Measurements from ENCODE around the gene CNDP1. TPM values are rescaled to one million over a fixed set of nuclear protein-coding genes. Genes with fewer than 3 reads are reported as not detected.

CNDP1 gene
- polyA plus RNA-seq, 1 experiment: not detected

DNA sequence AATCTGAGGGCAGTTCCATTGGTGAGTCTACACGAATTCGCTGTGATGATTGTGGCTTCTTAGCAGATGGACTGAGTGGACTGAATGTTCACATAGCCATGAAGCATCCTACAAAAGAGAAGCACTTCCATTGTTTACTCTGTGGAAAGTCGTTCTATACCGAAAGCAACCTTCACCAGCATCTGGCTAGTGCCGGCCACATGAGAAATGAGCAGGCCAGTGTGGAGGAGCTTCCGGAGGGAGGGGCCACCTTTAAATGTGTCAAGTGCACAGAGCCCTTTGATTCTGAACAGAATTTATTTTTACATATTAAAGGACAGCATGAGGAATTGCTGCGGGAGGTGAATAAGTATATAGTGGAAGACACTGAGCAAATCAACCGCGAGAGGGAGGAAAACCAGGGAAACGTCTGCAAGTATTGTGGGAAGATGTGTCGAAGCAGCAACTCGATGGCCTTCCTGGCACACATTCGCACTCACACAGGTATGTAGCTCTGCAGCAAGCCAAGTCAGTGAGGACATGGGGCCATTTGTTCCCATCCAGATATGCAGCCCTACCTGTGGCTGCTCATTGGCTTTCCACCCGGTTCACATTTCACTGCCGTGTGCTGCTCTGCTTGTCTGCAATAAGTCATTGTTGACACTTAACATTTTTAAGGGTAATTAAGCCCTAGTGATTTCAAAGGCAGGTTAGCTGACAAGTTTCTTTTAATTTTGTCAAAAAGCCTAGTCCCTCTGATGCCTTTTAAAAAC, 101.1 kb downstream of the CNDP1 start:
- DNase-seq (ENCODE audit: low read depth, low spot score): no peak
- Histone ChIP-seq H3K27me3 (ENCODE audit: control insufficient read depth, insufficient read depth, low read length) (no peaks in the 10 kb centered on the region), H3K27ac (ENCODE audit: low read depth, low read length) (no peak overlapping the region), H3K4me3 (ENCODE audit: low read depth, low read length) (no peak overlapping the region), H3K9me3 (ENCODE audit: control insufficient read depth, insufficient read depth, low read length) (no peaks in the 10 kb centered on the region; the same call in 1 of the 2 replicates)
- ChIA-PET POLR2A (no interaction called here), CTCF (no interaction called here)
- TF ChIP-seq CTCF (IDR thresholded peaks at IDR 0.05; ENCODE audit: low read depth, low read length): no peak

Other genes starting within 250 kb of the CNDP1 start
- 93.5 and 95.2 TPM in 2 replicates for gene CYB5A, start 242.5 kb upstream of the CNDP1 start, polyA plus RNA-seq (2011; rRNA removed)
- not detected in 2 replicates for gene C18orf63, start 218.7 kb upstream of the CNDP1 start, polyA plus RNA-seq (2011; rRNA removed)
- not detected in 2 replicates for gene DIPK1C, start 77.2 kb upstream of the CNDP1 start, polyA plus RNA-seq (2011; rRNA removed)
- 74.1 and 74.2 TPM in 2 replicates for gene CNDP2, start 38.1 kb upstream of the CNDP1 start, polyA plus RNA-seq (2011; rRNA removed)
- 5.7 and 5.8 TPM in 2 replicates for gene ZNF407, start 63.4 kb downstream of the CNDP1 start, polyA plus RNA-seq (2011; rRNA removed)